NAMALWA (cell line): ENCODE data around the gene COQ2.
A peak's percentile ranks its signal among the peaks of the same experiment; 100 is the strongest.
"Not testable (repeated sequence)": the region's sequence is repeated elsewhere in the genome, so short reads cannot be mapped to it uniquely, and the experiment has no call there.

Experiments
- DNase-seq: peaks from one replicate; pipeline ENCODE4 v3.0.0-alpha.2; 2015; ENCODE audit warnings: low spot score

COQ2 gene

DNA sequence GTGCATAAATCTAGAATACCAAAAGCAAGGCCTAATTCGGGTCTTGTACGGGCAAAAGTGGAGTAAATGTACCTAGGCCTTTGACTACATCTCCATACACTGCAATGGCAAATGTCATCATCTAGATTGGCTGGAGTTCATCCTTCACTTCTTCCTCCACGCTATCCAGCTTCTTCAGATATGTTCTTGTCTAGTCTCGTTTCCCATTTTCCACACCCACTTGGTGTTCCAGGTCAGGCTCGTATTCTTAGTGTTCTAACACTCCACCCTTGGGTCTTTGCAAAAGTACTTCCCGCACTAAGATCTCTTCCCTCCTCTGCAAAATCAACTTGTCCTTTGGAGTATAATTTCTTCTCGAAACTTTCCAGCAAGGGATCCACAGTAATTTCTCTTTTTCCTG lies 1.4 kb downstream of the COQ2 start:
- peak; percentile 16 for DNase-seq

DNA sequence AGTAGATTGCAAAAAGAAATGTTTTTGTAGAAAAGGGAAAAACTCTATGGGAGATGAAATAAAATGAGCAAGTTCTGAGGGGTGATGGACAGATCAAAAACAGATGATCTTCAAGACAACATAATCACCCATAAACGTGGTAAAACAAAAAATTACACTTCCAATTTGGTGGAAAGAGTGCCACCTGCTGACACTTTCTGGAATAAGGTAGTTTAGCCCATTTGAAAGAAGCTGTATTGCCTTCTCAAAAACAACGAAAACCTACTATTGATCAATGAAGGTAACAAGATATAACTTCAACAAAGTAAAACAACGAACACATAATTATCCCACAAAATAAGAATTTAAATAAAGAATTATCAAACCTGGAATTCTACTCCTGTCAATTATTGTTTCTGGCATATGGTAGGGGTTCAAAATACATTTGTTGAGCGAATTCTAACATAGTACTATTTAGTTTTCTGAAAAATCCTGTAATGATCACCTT lies 2.5 kb downstream of the COQ2 start:
- peak; percentile 91 for DNase-seq

DNA sequence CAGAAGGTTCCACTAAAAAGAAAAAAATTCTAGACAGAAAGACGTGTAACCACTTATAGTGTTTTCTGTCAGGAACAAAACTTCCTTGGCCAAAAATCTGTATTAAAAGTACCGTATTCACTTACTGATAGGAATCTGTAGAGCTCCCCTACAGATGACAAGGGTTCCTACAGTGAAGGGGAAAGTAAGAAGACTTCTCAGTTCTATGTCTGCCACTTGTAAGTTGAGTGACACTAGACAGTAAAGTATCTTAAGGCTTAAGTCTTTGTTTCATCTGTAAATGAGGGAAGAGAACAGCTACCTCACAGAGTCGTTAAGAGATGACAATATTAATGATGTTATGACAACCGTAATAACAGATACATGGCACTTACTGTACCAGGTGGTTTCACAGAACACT lies 3.3 kb downstream of the COQ2 start:
- DNase-seq = peak; percentile 47

DNA sequence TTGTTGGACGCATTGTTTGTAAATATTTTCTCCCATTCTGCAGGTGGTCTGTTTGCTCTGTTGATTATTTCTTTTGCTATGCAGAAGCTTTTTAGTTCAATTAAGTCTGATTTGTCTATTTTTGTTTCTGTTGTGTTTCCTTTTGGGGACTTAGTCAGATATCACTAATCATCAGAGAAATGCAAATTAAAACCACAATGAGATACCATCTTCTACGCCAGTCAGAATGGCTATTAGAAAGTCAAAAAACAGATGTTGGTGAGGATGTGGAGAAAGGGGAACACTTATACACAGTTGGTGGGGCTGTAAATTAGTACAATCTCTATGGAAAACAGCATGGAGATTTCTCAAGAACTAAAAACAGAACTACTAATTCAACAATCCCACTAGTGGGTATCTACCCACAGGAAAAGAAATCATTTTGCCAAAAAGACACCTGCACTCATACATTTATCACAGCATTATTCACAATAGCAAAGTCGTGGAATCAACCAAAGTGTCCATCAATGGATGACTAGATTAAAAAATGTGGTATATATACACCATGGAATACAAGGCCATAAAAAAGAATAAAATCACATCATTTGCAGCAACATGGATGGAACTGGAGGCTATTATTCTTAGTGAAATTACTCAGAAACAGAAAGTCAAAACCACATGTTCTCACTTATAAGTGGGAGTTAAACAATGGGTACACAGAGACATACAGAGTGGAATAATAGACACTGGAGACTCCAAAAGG lies 8.1 kb downstream of the COQ2 start:
- DNase-seq = peak; percentile 72

DNA sequence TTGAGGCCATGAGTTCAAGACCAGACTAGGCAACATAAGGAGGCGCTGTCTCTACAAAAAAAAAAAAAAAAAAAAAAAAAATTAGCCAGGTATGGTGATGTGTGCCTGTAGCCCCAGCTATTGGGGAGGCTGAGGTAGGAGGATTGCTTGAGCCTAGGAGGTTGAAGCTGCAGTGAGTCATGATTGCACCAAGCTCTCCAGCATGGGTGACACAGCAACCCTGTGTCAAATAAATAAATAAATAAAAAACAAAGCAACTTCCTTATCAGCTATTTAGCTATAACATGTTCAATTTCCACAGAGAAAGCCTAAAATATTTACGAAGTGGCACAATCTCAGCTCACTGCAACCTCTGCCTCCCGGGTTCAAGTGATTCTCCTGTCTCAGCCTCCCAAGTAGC lies 10.7 kb downstream of the COQ2 start:
- DNase-seq = not testable (repeated sequence)

DNA sequence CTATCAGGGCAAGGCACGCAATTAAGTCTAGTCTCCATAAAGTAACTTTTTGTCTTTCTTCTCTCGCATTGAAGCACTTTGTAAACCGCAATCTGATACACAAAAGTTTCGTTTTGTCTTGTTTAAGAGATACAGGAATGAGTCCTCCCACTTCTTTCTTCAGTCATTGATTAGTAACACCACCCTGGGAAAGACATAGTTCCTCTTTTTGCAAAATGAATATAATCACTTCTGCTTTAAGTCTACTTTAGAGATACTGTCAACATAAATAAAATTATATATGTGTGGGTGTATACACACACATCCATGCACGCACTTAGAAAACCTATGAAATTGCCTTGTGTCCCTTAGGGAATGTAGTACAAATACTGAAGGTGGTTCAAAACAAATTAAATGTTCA lies 11.7 kb downstream of the COQ2 start:
- DNase-seq = no peak

DNA sequence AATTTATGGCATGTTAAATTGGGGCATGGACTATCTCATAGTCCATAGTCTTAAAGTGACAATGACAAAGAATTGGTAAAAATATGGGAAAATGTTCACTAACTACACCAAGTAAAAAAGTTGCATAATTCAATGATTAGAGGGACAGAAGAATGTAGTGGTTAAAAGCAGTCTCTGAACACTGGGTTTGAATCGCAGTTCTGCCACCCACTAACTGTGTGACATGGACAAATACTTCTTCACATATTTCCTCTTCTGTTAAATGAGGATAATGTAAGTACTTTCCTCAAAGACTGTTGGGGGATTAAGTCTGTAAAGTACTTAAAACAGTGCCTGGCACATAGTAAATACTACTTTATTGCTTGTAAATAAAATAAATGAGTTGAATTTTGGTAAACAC lies 15.3 kb downstream of the COQ2 start:
- no peak for DNase-seq

DNA sequence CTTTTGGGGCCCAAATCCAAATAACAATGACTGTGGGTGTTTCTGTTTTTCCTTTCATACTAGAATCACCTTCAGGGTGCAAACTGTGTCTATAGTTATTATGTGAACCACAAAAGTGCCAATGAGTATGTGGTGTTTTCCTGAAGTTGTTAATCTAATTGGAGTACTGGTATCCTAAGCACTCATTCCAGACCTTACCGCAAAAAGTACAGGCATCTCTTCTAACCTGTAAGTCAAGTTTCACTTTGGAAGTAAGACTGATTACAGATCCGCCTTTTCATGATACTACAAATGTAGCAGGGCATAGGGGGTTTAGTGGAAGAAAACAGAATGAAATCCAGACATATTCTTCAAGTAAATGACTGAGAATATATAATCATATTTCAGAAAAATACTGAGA lies 16.1 kb downstream of the COQ2 start:
- no peak for DNase-seq

DNA sequence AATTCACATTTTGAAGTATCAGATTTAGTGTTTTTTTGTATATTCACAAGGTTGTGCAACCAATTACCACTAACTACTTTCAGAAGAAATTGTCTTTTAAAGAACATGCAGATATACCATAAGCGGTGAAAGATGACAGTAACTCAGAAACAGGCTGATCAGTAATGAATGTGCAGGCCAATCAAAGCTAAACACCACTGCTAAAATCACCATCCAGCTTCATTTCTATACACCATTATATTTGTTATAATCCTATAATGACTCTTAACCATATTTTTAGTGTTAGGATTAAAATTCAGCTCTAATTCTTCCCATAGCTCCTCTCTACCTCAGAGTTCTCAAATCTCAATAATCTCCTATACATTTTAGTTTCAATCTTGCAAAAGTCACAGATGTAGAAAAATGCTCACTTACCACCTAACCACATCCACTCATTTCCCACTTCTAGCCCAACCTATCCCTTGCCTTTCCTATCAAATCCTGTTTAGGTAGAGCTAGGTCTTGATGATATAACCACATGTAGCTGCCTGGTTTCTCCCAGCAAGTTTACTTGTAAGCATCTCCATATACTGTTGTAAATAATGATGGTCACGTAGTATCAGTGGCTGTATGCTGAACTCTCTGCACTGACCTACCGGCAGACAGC lies 16.6 kb downstream of the COQ2 start:
- DNase-seq = no peak

DNA sequence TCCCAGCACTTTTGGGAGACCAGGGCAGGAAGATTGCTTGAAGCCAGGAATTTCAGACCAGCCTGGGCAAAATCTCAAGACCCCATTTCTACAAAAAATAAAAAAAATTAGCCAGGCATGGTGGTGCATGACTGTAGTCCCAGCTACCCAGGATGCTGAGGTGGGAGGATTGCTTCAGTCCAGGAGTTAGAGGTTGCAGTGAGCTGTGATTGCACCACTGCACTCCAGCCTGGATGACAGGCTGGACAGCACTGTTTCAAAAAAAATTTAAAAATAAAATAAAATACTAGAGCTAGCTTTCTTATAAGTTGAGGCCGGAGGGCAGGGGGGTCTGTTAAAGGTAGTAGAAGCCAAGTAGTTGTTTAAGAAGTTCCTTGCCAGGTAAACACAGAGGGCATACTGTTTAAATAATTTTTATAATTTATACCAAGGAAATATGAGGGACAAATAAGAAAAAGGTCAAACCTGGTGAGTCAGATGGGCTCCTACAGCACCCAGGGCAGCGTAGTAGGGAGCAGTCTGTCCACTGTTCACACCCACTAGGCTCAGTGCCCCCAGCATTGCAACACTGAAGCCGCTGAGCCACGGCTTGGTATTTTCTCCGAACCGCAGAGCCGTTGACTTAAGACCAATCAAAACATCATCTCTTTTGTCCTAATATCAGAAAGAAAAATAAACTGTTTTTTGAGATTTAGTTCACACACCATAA lies 17.3 kb downstream of the COQ2 start:
- DNase-seq = no peak

DNA sequence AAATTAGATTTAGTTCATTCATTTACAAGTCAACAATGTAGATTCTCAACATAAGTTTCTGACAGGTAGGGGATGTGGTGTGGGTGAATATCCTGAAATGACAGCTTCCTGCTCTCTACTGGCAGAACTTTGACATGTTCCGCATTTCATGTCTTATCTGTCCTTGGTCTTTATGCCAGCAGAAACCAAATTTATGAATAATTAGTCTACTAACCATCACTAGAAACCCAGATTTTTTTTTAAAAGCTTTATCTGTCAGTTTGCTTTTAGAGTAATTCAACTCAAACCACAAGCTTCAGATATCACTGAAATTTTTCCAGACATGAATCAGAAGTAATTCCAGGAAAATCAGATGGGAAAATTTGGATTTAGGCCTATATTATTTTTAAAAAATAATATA lies 17.9 kb downstream of the COQ2 start:
- DNase-seq = no peak

DNA sequence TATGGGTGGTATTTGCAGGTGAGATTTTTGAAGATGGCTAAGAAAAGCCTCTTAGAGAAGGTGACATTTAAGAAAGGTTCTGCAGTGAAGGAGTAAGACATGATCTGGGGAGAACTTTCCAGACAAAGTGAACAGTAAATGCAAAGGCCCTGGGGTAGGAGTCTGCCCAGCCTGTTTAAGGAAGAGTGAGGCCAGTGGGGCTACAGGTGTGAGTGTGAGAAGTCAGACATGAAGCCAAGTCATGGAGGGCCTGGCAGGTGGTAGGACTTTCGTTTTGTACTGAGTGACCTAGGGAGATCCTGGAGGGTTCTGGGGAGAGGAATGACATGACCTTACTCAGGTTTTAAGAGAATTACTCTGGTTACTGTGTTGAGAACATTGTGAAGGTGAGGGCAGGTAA lies 21.5 kb downstream of the COQ2 start:
- no peak for DNase-seq

DNA sequence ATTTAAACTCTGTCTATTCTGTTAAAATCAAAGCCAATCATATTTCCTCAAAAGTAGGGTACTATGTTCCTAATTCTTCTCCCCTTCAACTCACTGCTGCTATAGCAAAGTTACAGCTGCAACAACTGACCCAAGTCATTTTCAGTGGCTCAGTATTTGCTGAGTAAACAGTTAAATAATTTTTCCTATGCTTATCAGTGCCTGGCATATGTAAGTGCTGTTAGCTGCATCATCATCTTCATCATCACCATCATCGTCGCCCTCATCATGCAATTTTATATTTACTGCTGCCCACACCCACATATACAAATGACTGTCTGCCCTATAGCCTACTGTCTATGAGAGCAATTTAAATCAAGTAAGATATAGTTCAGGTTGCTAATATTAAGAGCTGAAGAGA lies 21.9 kb downstream of the COQ2 start:
- no peak for DNase-seq

DNA sequence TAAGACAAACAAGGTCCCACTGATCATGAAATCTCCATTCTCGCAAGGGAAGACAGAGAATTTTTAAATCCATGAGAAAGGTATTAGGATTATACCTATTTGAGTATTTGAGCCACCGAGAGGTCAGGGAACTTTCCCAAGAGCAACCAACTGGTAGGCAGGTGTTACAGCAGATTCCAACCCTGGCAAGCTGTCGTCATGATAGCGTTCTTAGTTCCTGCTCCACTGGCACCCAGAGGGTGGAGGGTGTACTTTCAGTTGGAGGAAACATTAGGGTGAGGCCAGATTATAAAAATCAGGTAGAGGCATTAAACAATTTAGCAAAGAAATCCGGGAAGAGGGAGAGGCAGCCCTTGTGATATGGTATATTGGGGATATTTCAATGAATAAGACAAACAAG lies 23.3 kb downstream of the COQ2 start:
- no peak for DNase-seq

DNA sequence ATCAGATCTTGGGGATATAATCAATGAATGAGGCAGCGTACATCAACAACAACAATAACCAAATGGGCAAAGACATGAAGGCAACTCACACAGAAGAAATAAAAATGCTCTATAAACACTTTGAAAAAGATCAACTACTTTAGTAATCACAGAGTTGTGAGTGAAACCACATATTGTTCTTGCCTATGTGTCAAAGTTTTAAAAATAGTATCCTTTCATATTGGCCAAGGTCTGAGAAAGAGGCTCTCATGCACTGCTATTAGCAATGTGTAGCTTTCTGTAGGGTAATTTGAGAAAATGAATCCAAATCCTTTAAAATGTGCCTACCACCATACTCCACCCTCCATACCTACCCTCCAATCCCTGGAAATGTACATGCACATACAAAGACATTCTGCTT lies 25.0 kb downstream of the COQ2 start:
- DNase-seq = no peak

DNA sequence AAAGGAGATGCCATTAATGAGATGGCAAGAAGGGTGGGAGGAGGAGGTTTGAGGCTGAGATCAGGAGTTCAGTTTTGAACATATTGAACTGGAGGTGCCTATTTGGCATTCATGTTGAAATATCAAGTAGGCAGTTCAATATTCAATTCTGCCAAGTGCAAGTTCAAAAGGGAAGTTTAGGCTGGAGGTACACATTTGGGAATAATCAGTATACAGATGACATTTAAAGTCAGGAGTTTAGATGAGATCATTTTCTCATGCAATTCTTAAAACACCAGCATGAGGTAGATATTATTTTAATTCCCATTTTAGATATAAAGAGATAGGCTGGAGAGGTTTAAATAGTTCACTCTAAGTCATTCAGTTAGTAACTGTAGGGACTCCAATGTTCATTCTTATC lies 26.1 kb downstream of the COQ2 start:
- no peak for DNase-seq

DNA sequence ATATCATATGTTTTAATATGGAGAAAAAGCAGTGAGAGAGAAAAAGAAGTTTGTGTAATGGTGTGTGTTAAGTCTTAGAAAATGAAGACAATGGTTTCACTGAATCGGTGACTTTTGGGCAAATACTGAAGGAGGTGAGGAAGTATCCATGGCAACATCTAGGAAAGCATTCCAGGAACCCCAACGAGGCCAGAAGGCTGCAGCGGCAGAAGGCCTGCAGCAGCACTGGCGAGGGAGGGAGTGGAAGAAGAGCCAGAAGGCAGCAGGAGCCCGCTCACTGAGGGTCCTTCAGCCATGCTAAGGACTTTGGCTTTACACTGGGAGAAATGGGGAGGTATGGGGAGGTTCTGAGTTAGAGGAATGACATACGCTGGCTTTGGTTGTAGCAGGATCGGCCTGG lies 26.8 kb downstream of the COQ2 start:
- DNase-seq = no peak

DNA sequence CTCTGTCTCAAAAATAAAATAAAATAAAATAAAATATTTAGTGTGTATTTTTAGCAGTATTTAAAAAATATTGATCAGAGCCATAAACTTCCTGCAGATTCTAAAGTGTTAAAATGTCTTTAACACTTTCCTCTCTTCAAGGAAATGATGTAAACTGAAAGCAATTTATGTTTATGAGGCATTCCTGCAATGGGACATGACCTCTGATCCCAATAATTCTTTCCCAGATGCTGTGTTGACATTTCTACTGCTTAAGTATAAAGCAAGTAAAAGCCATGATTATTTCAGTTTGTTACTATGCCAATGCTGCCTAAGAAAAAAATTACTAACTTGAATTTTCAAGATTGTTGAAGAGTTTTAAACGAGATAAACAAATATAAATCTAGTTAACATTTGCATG lies 29.0 kb downstream of the COQ2 start:
- no peak for DNase-seq

DNA sequence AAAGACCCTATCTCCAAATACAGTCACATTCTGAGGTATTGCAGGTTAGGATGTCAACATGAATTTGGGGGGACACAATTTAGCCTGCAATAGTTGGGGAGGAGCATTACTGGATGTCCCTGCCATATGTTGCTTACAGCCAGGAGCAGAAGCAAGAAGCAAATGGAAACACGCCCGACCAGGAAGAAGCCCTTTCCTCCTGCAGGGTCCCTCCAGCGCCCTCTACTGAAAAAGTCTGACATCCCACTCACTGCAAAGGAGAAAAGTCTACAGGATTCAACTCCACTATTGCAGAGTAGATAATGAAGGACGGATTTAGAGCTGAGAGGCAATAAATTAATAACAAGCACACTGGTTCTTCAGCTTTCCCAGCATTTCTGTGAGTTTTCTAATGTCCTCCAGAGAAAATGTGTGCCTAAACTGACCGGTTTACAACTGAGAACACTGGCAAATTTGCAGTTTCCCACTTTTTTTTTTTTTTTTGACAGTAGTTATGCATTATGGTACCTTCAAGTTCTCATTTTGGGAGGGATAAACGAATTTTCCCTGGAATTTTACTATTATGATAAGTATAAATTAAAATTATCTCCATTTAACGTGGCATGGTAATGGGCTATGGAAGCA lies 31.7 kb downstream of the COQ2 start:
- peak; percentile 92 for DNase-seq

DNA sequence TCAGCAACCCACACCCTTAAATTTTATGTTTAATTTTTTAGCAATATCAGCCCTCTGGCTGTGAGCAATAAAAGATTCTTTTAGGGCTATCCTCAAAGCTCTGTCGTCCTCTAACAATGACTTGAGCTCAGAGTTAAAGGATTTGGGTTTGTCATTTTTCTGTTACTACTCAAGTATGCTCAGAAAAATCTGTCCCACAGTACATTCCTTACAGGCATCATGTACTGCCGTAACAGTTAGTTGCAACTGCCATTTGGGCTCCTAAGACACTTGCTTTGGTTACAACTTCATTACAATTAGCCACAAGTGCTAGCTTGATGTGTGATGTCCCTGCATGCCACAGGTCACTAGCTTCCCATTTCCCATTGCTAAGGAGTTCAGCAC lies 33.2 kb downstream of the COQ2 start:
- DNase-seq = no peak

DNA sequence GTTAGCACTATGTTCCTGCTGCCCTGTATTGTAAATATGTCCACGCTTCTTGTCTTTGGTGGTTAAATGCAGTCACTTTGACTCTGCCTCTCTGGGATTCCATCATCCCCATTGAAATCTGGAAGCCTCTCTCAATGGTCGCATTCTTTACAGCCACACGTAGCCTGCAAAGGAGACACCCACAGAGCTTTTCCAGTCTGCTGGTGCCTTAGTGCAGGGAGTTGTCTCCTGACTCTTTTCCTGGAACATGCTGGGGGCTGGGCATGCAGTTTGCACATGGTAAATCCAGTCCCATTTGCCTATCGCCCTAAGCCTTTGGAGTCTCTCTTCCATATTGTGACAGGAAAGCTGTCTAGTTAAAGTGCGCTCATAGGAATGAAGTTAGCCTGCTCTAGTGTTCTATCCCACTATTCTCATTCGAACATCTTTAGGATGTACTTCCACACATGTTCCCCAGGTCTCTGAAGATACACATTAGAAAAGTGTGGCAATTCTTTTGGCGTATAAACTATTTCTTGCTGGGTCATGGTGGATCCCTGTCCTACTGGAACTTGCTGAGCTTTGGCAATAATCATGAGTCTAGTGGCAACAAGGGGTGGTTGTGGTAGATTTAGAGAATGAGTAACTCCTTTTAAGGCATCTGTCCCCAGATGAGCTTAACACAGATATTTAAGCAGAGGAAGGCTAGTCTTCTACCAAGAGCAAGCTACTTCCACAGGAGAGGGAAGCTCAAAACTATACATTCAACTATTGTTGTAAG lies 33.7 kb downstream of the COQ2 start:
- no peak for DNase-seq

DNA sequence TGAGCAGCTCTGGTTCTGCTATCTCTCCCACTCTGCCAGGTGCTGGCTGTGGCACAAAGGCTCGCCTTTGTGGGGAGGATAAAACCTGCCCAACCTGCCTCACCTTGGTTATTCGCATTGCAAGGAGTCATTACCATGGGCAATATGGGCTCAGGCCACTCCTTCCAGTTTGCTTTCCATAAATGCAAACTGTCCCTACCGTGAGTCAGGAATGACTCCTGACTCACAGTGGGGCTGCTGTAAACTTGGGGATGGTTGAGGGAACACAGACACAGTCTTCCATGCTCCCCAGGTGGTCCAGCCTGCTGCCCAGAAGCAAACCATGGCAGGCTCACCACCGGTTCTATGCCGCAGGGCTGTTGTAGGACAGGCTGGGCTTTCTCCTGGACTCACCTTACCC lies 36.1 kb downstream of the COQ2 start:
- DNase-seq = no peak
